H9 (cell line): ENCODE data around the gene FPGS. TPM values are rescaled to one million over a fixed set of nuclear protein-coding genes. Genes with fewer than 3 reads are reported as not detected.

Source experiments
- DNase-seq: peaks from one replicate; pipeline ENCODE4 v3.0.0-alpha.2; 2017
- H2AFZ ChIP-seq: one replicate; pipeline ENCODE4 v1.6.1; 2013; ENCODE audit warnings: mild to moderate bottlenecking, low read length, control low read depth, moderate library complexity
- H2AK5ac ChIP-seq: 2 replicates; pipeline ENCODE4 v1.6.1; 2013; ENCODE audit warnings: low read length, control low read depth, mixed read lengths; ENCODE audit not compliant: insufficient read length
- H2BK120ac ChIP-seq: one replicate; pipeline ENCODE4 v1.6.1; 2013; ENCODE audit warnings: low read depth, mild to moderate bottlenecking, low read length, control low read depth, inconsistent platforms; ENCODE audit not compliant: poor library complexity, severe bottlenecking
- H2BK12ac ChIP-seq: 2 replicates; pipeline ENCODE4 v1.6.1; 2013; ENCODE audit warnings: low read length, control low read depth, mixed read lengths, low read depth; ENCODE audit not compliant: insufficient read length
- H2BK15ac ChIP-seq: 2 replicates; pipeline ENCODE4 v1.6.1; 2013; ENCODE audit warnings: low read depth, low read length, control low read depth
- H2BK20ac ChIP-seq: one replicate; pipeline ENCODE4 v1.6.1; 2013; ENCODE audit warnings: low read depth, mild to moderate bottlenecking, low read length, control low read depth, inconsistent platforms; ENCODE audit not compliant: poor library complexity, severe bottlenecking
- H2BK5ac ChIP-seq: 2 replicates; pipeline ENCODE4 v1.6.1; 2013; ENCODE audit warnings: low read length, control low read depth, mixed read lengths; ENCODE audit not compliant: insufficient read length
- H3K14ac ChIP-seq: 2 replicates; pipeline ENCODE4 v1.6.1; 2013; ENCODE audit warnings: low read length, control low read depth; ENCODE audit not compliant: insufficient read depth
- H3K18ac ChIP-seq: 2 replicates; pipeline ENCODE4 v1.6.1; 2013; ENCODE audit warnings: low read depth, mild to moderate bottlenecking, mixed read lengths, low read length, control low read depth; ENCODE audit not compliant: insufficient read length
- H3K23ac ChIP-seq: 2 replicates; pipeline ENCODE4 v1.6.1; 2013; ENCODE audit warnings: low read length, control low read depth, mixed read lengths, low read depth; ENCODE audit not compliant: insufficient read length
- H3K23me2 ChIP-seq: 2 replicates; pipeline ENCODE4 v1.6.1; 2013; ENCODE audit warnings: low read depth, mild to moderate bottlenecking, mixed read lengths, low read length, control low read depth; ENCODE audit not compliant: insufficient read length, poor library complexity, severe bottlenecking
- H3K27ac ChIP-seq: 2 replicates; pipeline ENCODE4 v1.5.1; 2013; ENCODE audit warnings: low read length, control low read depth, mixed read lengths, low read depth; ENCODE audit not compliant: insufficient read length
- H3K27me3 ChIP-seq: 2 replicates; pipeline ENCODE4 v1.6.1; 2013; ENCODE audit warnings: low read length, control low read depth, inconsistent platforms; ENCODE audit not compliant: insufficient read depth
- H3K4ac ChIP-seq: 2 replicates; pipeline ENCODE4 v1.6.1; 2013; ENCODE audit warnings: low read depth, mild to moderate bottlenecking, control low read depth, inconsistent platforms, low read length, moderate library complexity
- H3K4me1 ChIP-seq: 2 replicates; pipeline ENCODE4 v1.6.1; 2013; ENCODE audit warnings: low read length, control low read depth, inconsistent platforms; ENCODE audit not compliant: insufficient read depth
- H3K4me2 ChIP-seq: 2 replicates; pipeline ENCODE4 v1.6.1; 2013; ENCODE audit warnings: low read length, control low read depth, mixed read lengths; ENCODE audit not compliant: insufficient read length, insufficient read depth
- H3K56ac ChIP-seq: 2 replicates; pipeline ENCODE4 v1.6.1; 2013; ENCODE audit warnings: low read depth, mild to moderate bottlenecking, mixed read lengths, low read length, control low read depth; ENCODE audit not compliant: insufficient read length
- H3K79me1 ChIP-seq: 2 replicates; pipeline ENCODE4 v1.6.1; 2013; ENCODE audit warnings: low read depth, mild to moderate bottlenecking, moderate library complexity, low read length, control low read depth, inconsistent platforms; ENCODE audit not compliant: insufficient read depth, poor library complexity, severe bottlenecking
- H3K79me2 ChIP-seq: 2 replicates; pipeline ENCODE4 v1.6.1; 2013; ENCODE audit warnings: low read length, control low read depth, inconsistent platforms; ENCODE audit not compliant: insufficient read depth
- H3K9ac ChIP-seq: 2 replicates; pipeline ENCODE4 v1.6.1; 2013; ENCODE audit warnings: low read length, control low read depth, mixed read lengths; ENCODE audit not compliant: insufficient read length; ENCODE audit errors: extremely low read depth
- H3K9me3 ChIP-seq: one replicate; pipeline ENCODE4 v1.6.1; 2013; ENCODE audit warnings: low read depth, low read length, inconsistent platforms; ENCODE audit not compliant: control insufficient read depth
- H3T11ph ChIP-seq: one replicate; pipeline ENCODE4 v1.6.1; 2013; ENCODE audit warnings: mild to moderate bottlenecking, low read length, control low read depth, inconsistent platforms
- H4K20me1 ChIP-seq: one replicate; pipeline ENCODE4 v1.6.1; 2013; ENCODE audit not compliant: control insufficient read depth, insufficient read length, insufficient read depth
- H4K5ac ChIP-seq: 2 replicates; pipeline ENCODE4 v1.6.1; 2013; ENCODE audit warnings: low read depth, mild to moderate bottlenecking, mixed read lengths, low read length, control low read depth; ENCODE audit not compliant: insufficient read length
- H4K8ac ChIP-seq: replicated peaks from 2 replicates; pipeline ENCODE4 v1.6.1; 2013; ENCODE audit warnings: low read length, control low read depth, mixed read lengths, low read depth; ENCODE audit not compliant: insufficient read length
- H4K91ac ChIP-seq: 2 replicates; pipeline ENCODE4 v1.6.1; 2013; ENCODE audit warnings: low read depth, mild to moderate bottlenecking, moderate library complexity, mixed read lengths, low read length, control low read depth; ENCODE audit not compliant: insufficient read length
- H3K27ac Mint-ChIP-seq, 3 experiments: 2 replicates in 2 of 3; 3 replicates in 1 of 3; pipeline ENCODE4 v1.8.0; 2020 to 2021; ENCODE audit warnings: mixed read lengths in 3 of 3, mild to moderate bottlenecking in 1 of 3, moderate library complexity in 1 of 3
- H3K27me3 Mint-ChIP-seq: 2 replicates; pipeline ENCODE4 v1.8.0; 2021; ENCODE audit warnings: low read depth, mild to moderate bottlenecking, moderate library complexity, mixed read lengths
- H3K36me3 Mint-ChIP-seq, 3 experiments: 2 replicates in 2 of 3; 3 replicates in 1 of 3; pipeline ENCODE4 v1.8.0; 2020 to 2021; ENCODE audit warnings: low read depth in 3 of 3, mixed read lengths in 3 of 3; ENCODE audit not compliant: insufficient read depth in 1 of 3
- H3K4me1 Mint-ChIP-seq, 2 experiments: 2 replicates each; pipeline ENCODE4 v1.8.0; 2020; ENCODE audit warnings: mixed read lengths in 2 of 2
- H3K4me3 Mint-ChIP-seq, 2 experiments: 2 replicates in 1 of 2; 3 replicates in 1 of 2; pipeline ENCODE4 v1.8.0; 2020 to 2021; ENCODE audit warnings: mild to moderate bottlenecking in 2 of 2, mixed read lengths in 2 of 2, moderate library complexity in 1 of 2
- H3K9me3 Mint-ChIP-seq, 2 experiments: 2 replicates in 1 of 2; 3 replicates in 1 of 2; pipeline ENCODE4 v1.8.0; 2020; ENCODE audit warnings: mild to moderate bottlenecking in 2 of 2, mixed read lengths in 2 of 2, moderate library complexity in 1 of 2
- WGBS: extraction: QIAGEN DNeasy Blood & Tissue Kit; methylation state at CpG from one replicate; pipeline ENCODE4 v1.1.7; 2013; ENCODE audit warnings: missing lambda C conversion rate, low lambda C conversion rate, mixed read lengths; ENCODE audit not compliant: insufficient read length; ENCODE audit errors: extremely low coverage; 5-methylcytosine and 5-hydroxymethylcytosine counted together
- total RNA-seq: library from RNA; stranded (reverse); gene quantifications from 2 replicates; pipeline ENCODE4 v1.2.1, GENCODE V29; 2021
- TF ChIP-seq, protein P1 (sequence below): fragments of 200-600 bp; sonication (generic); conservative IDR thresholded peaks from 3 replicates; pipeline ENCODE4 v1.8.0; 2021; ENCODE audit warnings: antibody characterized with exemption, mild to moderate bottlenecking

Gene FPGS
- total RNA-seq, 1 experiment from 2014 or later, result 68.4 TPM

DNA sequence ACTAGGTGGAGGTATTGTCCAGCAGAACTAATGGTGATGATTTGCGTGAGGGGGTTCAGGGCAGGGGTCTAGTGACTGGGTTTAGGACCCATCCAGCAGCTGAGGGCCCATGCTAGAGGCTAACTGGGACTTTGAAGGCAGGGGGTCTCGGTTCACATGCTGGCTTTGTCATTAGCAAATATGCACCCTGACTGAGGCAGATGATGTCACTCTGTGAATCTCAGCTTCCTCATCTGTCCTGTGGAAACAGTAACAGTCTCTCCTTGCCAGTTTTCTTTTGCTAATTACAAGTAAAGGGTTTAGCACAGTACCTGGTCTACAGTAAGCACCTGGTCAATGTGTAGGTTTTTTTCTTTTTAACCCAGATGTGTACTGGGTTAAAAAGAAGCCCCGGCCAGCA lies 29.4 kb upstream of the FPGS start:
- H3K27ac ChIP-seq, result no peak overlapping the region
- Mint-ChIP-seq H3K36me3 (no peaks in the 10 kb centered on the region), H3K27ac (peak overlapping the region in 1 of 3 experiments; percentile 40; a peak in 1 of 7 replicates), H3K4me3 (no peak overlapping the region), H3K4me1 (peaks cover 26 to 38% of the 10 kb centered on the region in 2 experiments), H3K9me3 (no peaks in the 10 kb centered on the region), H3K27me3 (peaks cover 6% of the 10 kb centered on the region)
- no peak overlapping the region for H3K14ac ChIP-seq
- TF ChIP-seq, protein P1, sequence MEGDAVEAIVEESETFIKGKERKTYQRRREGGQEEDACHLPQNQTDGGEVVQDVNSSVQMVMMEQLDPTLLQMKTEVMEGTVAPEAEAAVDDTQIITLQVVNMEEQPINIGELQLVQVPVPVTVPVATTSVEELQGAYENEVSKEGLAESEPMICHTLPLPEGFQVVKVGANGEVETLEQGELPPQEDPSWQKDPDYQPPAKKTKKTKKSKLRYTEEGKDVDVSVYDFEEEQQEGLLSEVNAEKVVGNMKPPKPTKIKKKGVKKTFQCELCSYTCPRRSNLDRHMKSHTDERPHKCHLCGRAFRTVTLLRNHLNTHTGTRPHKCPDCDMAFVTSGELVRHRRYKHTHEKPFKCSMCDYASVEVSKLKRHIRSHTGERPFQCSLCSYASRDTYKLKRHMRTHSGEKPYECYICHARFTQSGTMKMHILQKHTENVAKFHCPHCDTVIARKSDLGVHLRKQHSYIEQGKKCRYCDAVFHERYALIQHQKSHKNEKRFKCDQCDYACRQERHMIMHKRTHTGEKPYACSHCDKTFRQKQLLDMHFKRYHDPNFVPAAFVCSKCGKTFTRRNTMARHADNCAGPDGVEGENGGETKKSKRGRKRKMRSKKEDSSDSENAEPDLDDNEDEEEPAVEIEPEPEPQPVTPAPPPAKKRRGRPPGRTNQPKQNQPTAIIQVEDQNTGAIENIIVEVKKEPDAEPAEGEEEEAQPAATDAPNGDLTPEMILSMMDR, result no peak
- no peak overlapping the region for H2BK20ac ChIP-seq
- no peak overlapping the region for H2AFZ ChIP-seq
- H3K23me2 ChIP-seq, result peaks cover 8% of the 10 kb centered on the region
- H2BK12ac ChIP-seq, result no peak overlapping the region
- no CpG with 5 or more reads among the region's 3 CpGs for WGBS
- H3K79me2 ChIP-seq, result no peaks in the 10 kb centered on the region
- DNase-seq, result no peak
- no peak overlapping the region for H2BK5ac ChIP-seq
- no peak overlapping the region for H3T11ph ChIP-seq
- H2BK120ac ChIP-seq, result no peak overlapping the region
- no peak overlapping the region for H3K18ac ChIP-seq
- H4K91ac ChIP-seq, result no peak overlapping the region
- no peaks in the 10 kb centered on the region for H4K20me1 ChIP-seq
- no peak overlapping the region for H2BK15ac ChIP-seq
- H3K9ac ChIP-seq, result no peak overlapping the region
- H3K9me3 ChIP-seq, result no peaks in the 10 kb centered on the region
- no peaks in the 10 kb centered on the region for H3K79me1 ChIP-seq
- H3K4me1 ChIP-seq, result peaks cover 8% of the 10 kb centered on the region
- no peak overlapping the region for H2AK5ac ChIP-seq
- H4K8ac ChIP-seq, result no peak overlapping the region
- H3K4me2 ChIP-seq, result no peak overlapping the region
- no peaks in the 10 kb centered on the region for H3K27me3 ChIP-seq
- no peak overlapping the region for H3K23ac ChIP-seq
- H4K5ac ChIP-seq, result no peak overlapping the region
- H3K4ac ChIP-seq, result no peak overlapping the region
- no peak overlapping the region for H3K56ac ChIP-seq
